GM12891 (cell line): ENCODE results near the gene DMAC2L.

ENCODE experiments used
- POLR2A ChIP-seq: IDR thresholded peaks from 2 replicates; pipeline ENCODE4 v1.6.1; 2011; ENCODE audit warnings: low read depth, low read length, control low read depth
- TAF1 ChIP-seq: IDR thresholded peaks from 2 replicates; pipeline ENCODE4 v1.6.1; 2011; ENCODE audit warnings: low read depth, low read length, control low read depth

GRCh38 chr14:50339178-50339804, 27.2 kb downstream of the DMAC2L start:
- TF ChIP-seq POLR2A (no peak), TAF1 (no peak)
